Sigmoid colon (tissue), 7 donors: ENCODE measurements around the gene FOXN3. TPM values are rescaled to one million over a fixed set of nuclear protein-coding genes. Genes with fewer than 3 reads are reported as not detected.

ENCODE experiments used
- DNase-seq: peaks from one replicate; pipeline ENCODE4 v3.0.0-alpha.2; 2019
- H3K27ac ChIP-seq, 4 donors: fragments of 200-600 bp; sonication (generic); one replicate each; pipeline ENCODE4 v1.5.1; 2016 to 2019; ENCODE audit warnings: mild to moderate bottlenecking in 1 of 4
- H3K27me3 ChIP-seq, 3 donors: fragments of 200-600 bp; sonication (generic); one replicate each; pipeline ENCODE4 v1.5.1; 2019; ENCODE audit warnings: mild to moderate bottlenecking in 1 of 3
- H3K36me3 ChIP-seq, 4 donors: fragments of 200-600 bp; sonication (generic); one replicate each; pipeline ENCODE4 v1.5.1; 2016 to 2019
- H3K4me1 ChIP-seq, 4 donors: fragments of 200-600 bp; sonication (generic); one replicate each; pipeline ENCODE4 v1.5.1; 2017 to 2019
- H3K4me3 ChIP-seq, 4 donors: fragments of 200-600 bp; sonication (generic); one replicate each; pipeline ENCODE4 v1.5.1; 2017 to 2019; ENCODE audit warnings: mild to moderate bottlenecking in 2 of 4, moderate library complexity in 1 of 4
- H3K9me3 ChIP-seq, 4 donors: fragments of 200-600 bp in 3 of 4; sonication (generic) in 3 of 4; one replicate each; pipeline versions ENCODE4 v1.5.1 to v1.6.1; 2013 to 2019
- EP300 ChIP-seq, 4 donors: sonication (generic); formaldehyde crosslinking; IDR thresholded peaks; one replicate each; pipeline ENCODE4 v1.6.1; 2017; ENCODE audit warnings: antibody characterized with exemption in 4 of 4
- POLR2A ChIP-seq, 2 donors: fragments of 450-650 bp; IDR thresholded peaks; one replicate each; pipeline ENCODE4 v1.6.1; 2016; ENCODE audit warnings: antibody characterized with exemption in 2 of 2, mild to moderate bottlenecking in 2 of 2, moderate library complexity in 2 of 2
- POLR2AphosphoS5 ChIP-seq, 4 donors: sonication (generic); formaldehyde crosslinking; IDR thresholded peaks; one replicate each; pipeline ENCODE4 v1.6.1; 2017; ENCODE audit warnings: antibody characterized with exemption in 4 of 4
- whole genome bisulfite sequencing, 2 donors: extraction: QIAGEN DNeasy Blood & Tissue Kit; methylation state at CpG; one replicate each; pipeline ENCODE4 v1.1.7; 2013; 5-methylcytosine and 5-hydroxymethylcytosine counted together
- intact Hi-C: fragments of 100-400 bp; cut with DNase I; formaldehyde crosslinking; loops from one replicate; pipeline ENCODE4 v1.15.1; 2023
- polyA plus RNA-seq, 3 donors: library from polyadenylated mRNA; stranded (reverse); fragments of 200-250 nt; gene quantifications; one replicate each; pipeline ENCODE4 v1.2.3, GENCODE V29; 2013
- total RNA-seq, 4 donors: library from RNA; depleted of rRNA; stranded (reverse); fragments of >200 nt; gene quantifications; one replicate each; pipeline ENCODE4 v1.1.0, GENCODE V29; 2016
- TF ChIP-seq, protein P1 (sequence below), 4 experiments: fragments of 450-650 bp in 3 of 4; fragments of 200-600 bp in 1 of 4; IDR thresholded peaks; one replicate each; pipeline ENCODE4 v1.5.1; 2016 to 2019; ENCODE audit warnings: antibody characterized with exemption in 4 of 4, mild to moderate bottlenecking in 3 of 4, moderate library complexity in 2 of 4
- donor health status: healthy with polysubstance abuse.
- donor health status: Bipolar disorder and iron deficiency.
- donor health status: healthy.

The FOXN3 gene
- total and polyA plus RNA-seq, 7 donors: 24.6 to 146 (median 104) TPM

GRCh38 chr14:89267656-89268055 is 149.4 kb downstream of the FOXN3 start:
- H3K4me3 ChIP-seq: no peak overlapping the region
- H3K9me3 ChIP-seq: no peaks in the 10 kb centered on the region
- H3K27ac ChIP-seq: no peak overlapping the region
- intact Hi-C loops: no loop called here
- no peak for DNase-seq
- peaks cover 0 to 38% (median 23%) of the 10 kb centered on the region in 4 donors for H3K4me1 ChIP-seq
- TF ChIP-seq, protein P1, sequence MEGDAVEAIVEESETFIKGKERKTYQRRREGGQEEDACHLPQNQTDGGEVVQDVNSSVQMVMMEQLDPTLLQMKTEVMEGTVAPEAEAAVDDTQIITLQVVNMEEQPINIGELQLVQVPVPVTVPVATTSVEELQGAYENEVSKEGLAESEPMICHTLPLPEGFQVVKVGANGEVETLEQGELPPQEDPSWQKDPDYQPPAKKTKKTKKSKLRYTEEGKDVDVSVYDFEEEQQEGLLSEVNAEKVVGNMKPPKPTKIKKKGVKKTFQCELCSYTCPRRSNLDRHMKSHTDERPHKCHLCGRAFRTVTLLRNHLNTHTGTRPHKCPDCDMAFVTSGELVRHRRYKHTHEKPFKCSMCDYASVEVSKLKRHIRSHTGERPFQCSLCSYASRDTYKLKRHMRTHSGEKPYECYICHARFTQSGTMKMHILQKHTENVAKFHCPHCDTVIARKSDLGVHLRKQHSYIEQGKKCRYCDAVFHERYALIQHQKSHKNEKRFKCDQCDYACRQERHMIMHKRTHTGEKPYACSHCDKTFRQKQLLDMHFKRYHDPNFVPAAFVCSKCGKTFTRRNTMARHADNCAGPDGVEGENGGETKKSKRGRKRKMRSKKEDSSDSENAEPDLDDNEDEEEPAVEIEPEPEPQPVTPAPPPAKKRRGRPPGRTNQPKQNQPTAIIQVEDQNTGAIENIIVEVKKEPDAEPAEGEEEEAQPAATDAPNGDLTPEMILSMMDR (IDR thresholded peaks at IDR 0.05): no peak
- no peaks in the 10 kb centered on the region for H3K27me3 ChIP-seq
- no peaks in the 10 kb centered on the region for H3K36me3 ChIP-seq
- WGBS, 2 donors: 90 to 93% methylated on average over 5 of the region's 5 CpGs

DNA sequence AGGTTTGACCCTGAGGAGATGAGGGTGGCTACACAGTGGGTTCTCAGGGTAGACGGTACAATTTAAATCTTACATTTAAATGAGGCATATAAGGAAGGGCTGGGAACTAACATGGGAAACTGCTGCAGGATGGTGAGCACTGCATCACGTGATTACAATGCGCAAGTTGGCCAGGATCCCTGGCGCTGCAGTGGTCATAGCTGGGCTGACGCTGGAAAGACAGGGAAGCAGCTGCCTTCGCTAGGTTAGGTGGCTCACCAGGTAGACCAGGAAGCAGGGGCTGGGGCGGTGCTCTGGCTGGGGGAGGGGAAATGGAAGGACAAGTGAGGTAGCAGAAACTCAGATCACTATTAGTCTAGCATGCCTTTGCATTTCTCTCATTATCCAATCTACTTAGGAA is 149.9 kb downstream of the FOXN3 start:
- no peak for DNase-seq
- TF ChIP-seq, protein P1 (IDR thresholded peaks at IDR 0.05): no peak
- no peak for TF ChIP-seq POLR2AphosphoS5 (IDR thresholded peaks at IDR 0.05)
- TF ChIP-seq EP300 (IDR thresholded peaks at IDR 0.05): no peak
- TF ChIP-seq POLR2A (IDR thresholded peaks at IDR 0.05): no peak
- Histone ChIP-seq H3K4me1 (peaks cover 0 to 38% (median 23%) of the 10 kb centered on the region in 4 donors), H3K27ac (no peak overlapping the region), H3K27me3 (no peaks in the 10 kb centered on the region), H3K36me3 (no peaks in the 10 kb centered on the region), H3K9me3 (no peaks in the 10 kb centered on the region), H3K4me3 (no peak overlapping the region)
- WGBS, 2 donors: 80 to 91% methylated on average over 7 of the region's 7 CpGs
- intact Hi-C loops: no loop called here

GRCh38 chr14:89266754-89267153 is 150.3 kb downstream of the FOXN3 start:
- no peaks in the 10 kb centered on the region for H3K27me3 ChIP-seq
- peaks cover 0 to 38% (median 23%) of the 10 kb centered on the region in 4 donors for H3K4me1 ChIP-seq
- no peaks in the 10 kb centered on the region for H3K36me3 ChIP-seq
- H3K9me3 ChIP-seq: no peaks in the 10 kb centered on the region
- H3K4me3 ChIP-seq: no peak overlapping the region
- TF ChIP-seq POLR2AphosphoS5 (IDR thresholded peaks at IDR 0.05): no peak
- TF ChIP-seq POLR2A (IDR thresholded peaks at IDR 0.05): no peak
- TF ChIP-seq, protein P1 (IDR thresholded peaks at IDR 0.05): no peak
- no peak for TF ChIP-seq EP300 (IDR thresholded peaks at IDR 0.05)
- 93 to 96% methylated on average over 7 of the region's 7 CpGs for WGBS, 2 donors
- no peak for DNase-seq
- H3K27ac ChIP-seq: no peak overlapping the region
- intact Hi-C loops: no loop called here

DNA sequence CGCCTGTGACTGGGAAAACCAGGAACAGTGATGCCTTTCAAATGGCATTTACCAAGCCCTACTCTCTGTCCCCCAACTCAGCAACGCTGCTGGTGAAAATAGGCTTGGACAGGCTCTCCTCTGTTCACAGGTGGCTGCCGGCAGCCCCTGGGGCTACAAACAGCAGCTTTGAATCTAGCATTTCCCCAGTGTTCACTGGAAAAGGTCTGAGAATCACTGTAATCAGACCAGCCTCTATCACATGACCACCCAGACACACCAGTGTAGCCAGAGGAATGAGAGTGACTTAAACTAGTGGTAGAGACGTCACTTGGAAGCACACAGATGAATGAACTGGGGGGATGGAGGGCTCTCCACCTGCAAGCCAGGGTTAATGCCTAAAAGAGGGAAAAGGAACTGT is 151.8 kb downstream of the FOXN3 start:
- Histone ChIP-seq H3K36me3 (no peaks in the 10 kb centered on the region), H3K4me1 (peaks cover 0 to 31% (median 18%) of the 10 kb centered on the region in 4 donors), H3K27ac (no peak overlapping the region), H3K9me3 (no peaks in the 10 kb centered on the region), H3K27me3 (no peaks in the 10 kb centered on the region), H3K4me3 (no peak overlapping the region)
- 95 to 97% methylated on average over 4 of the region's 4 CpGs for WGBS, 2 donors
- intact Hi-C loops: no loop called here
- TF ChIP-seq POLR2A (IDR thresholded peaks at IDR 0.05) (no peak), POLR2AphosphoS5 (IDR thresholded peaks at IDR 0.05) (no peak), EP300 (IDR thresholded peaks at IDR 0.05) (no peak)
- TF ChIP-seq, protein P1 (IDR thresholded peaks at IDR 0.05): no peak
- DNase-seq: no peak

DNA sequence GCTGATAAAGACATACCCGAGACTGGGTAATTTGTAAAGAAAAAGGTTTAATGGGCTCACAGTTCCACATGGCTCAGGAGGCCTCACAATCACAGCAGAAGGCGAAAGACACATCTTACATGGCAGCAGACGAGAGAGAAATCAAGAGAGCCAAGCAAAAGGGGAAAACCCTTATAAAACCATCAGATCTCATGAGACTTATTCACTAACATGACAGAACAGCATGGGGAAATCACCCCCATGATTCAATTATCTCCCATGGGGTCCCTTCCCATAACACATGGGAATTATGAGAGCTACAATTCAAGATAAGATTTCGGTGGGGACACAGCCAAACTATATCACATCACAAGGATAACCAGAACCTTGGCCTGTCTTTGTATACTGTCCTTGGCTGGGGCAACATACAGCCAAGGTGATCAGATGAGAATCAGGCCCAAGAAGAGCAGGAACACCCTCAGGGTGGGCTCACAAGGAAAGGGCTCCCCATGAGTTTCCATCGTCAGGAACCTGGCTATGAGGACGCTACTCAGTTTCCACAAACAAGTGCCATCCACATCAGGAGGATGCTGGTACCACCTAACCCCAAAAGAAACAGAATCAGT is 152.7 kb downstream of the FOXN3 start:
- no peak for DNase-seq
- no peaks in the 10 kb centered on the region for H3K9me3 ChIP-seq
- H3K4me3 ChIP-seq: no peak overlapping the region
- intact Hi-C loops: no loop called here
- no peaks in the 10 kb centered on the region for H3K36me3 ChIP-seq
- TF ChIP-seq EP300 (IDR thresholded peaks at IDR 0.05): no peak
- TF ChIP-seq POLR2A (IDR thresholded peaks at IDR 0.05): no peak
- TF ChIP-seq, protein P1 (IDR thresholded peaks at IDR 0.05): no peak
- no peak for TF ChIP-seq POLR2AphosphoS5 (IDR thresholded peaks at IDR 0.05)
- H3K27me3 ChIP-seq: no peaks in the 10 kb centered on the region
- H3K27ac ChIP-seq: no peak overlapping the region
- H3K4me1 ChIP-seq: peaks cover 0 to 27% (median 17%) of the 10 kb centered on the region in 4 donors
- 79 to 94% methylated on average over 6 of the region's 6 CpGs for WGBS, 2 donors
